GM23248 (cell line): Measurements from ENCODE around the gene OGT. TPM values are rescaled to one million over a fixed set of nuclear protein-coding genes. Genes with fewer than 3 reads are reported as not detected.
"Not testable (repeated sequence)": the region's sequence is repeated elsewhere in the genome, so short reads cannot be mapped to it uniquely, and the experiment has no call there.

Source experiments
- DNase-seq: peaks from one replicate; pipeline ENCODE4 v3.0.0-alpha.2; 2015
- H2AFZ ChIP-seq: fragments of 200-600 bp; sonication (generic); 2 replicates; pipeline ENCODE4 v1.6.1; 2016; ENCODE audit warnings: antibody characterized with exemption
- H3F3A ChIP-seq: fragments of 200-600 bp; sonication (generic); 2 replicates; pipeline ENCODE4 v1.6.1; 2016; ENCODE audit warnings: mild to moderate bottlenecking, antibody characterized with exemption, mixed run types; ENCODE audit not compliant: insufficient read depth
- H3K27ac ChIP-seq: fragments of 200-600 bp; sonication (generic); 2 replicates; pipeline ENCODE4 v1.5.1; 2016; ENCODE audit warnings: mild to moderate bottlenecking
- H3K27me3 ChIP-seq: fragments of 200-600 bp; sonication (generic); replicated peaks from 2 replicates; pipeline ENCODE4 v1.6.1; 2016; ENCODE audit warnings: mild to moderate bottlenecking; ENCODE audit not compliant: insufficient read depth
- H3K36me3 ChIP-seq: fragments of 200-600 bp; sonication (generic); 2 replicates; pipeline ENCODE4 v1.6.1; 2016; ENCODE audit warnings: low read depth, mild to moderate bottlenecking
- H3K4me1 ChIP-seq: fragments of 200-600 bp; sonication (generic); 2 replicates; pipeline ENCODE4 v1.6.1; 2016; ENCODE audit warnings: mild to moderate bottlenecking; ENCODE audit not compliant: insufficient read depth
- H3K4me2 ChIP-seq: fragments of 200-600 bp; sonication (generic); one replicate; pipeline ENCODE4 v1.6.1; 2016; ENCODE audit warnings: mild to moderate bottlenecking; ENCODE audit not compliant: unreplicated experiment
- H3K4me3 ChIP-seq: fragments of 200-600 bp; sonication (generic); 2 replicates; pipeline ENCODE4 v1.5.1; 2016; ENCODE audit warnings: mild to moderate bottlenecking
- H3K79me2 ChIP-seq: fragments of 200-600 bp; sonication (generic); 2 replicates; pipeline ENCODE4 v1.6.1; 2016; ENCODE audit warnings: mild to moderate bottlenecking; ENCODE audit not compliant: insufficient read depth
- H3K9ac ChIP-seq: fragments of 200-600 bp; sonication (generic); 2 replicates; pipeline ENCODE4 v1.6.1; 2016; ENCODE audit warnings: mild to moderate bottlenecking
- H3K9me2 ChIP-seq: fragments of 200-600 bp; sonication (generic); 2 replicates; pipeline ENCODE4 v1.6.1; 2016; ENCODE audit warnings: mixed run types, mild to moderate bottlenecking, moderate library complexity; ENCODE audit not compliant: insufficient read depth
- H3K9me3 ChIP-seq: fragments of 200-600 bp; sonication (generic); one replicate; pipeline ENCODE4 v1.6.1; 2017; ENCODE audit warnings: low read depth
- H4K20me1 ChIP-seq: fragments of 200-600 bp; sonication (generic); 2 replicates; pipeline ENCODE4 v1.6.0; 2016; ENCODE audit not compliant: insufficient read depth
- EZH2 ChIP-seq: fragments of 200-600 bp; sonication (generic); IDR thresholded peaks from 2 replicates; pipeline ENCODE4 v1.6.1; 2018; ENCODE audit warnings: antibody characterized with exemption, mild to moderate bottlenecking; ENCODE audit not compliant: insufficient read depth, poor library complexity, severe bottlenecking
- EZH2phosphoT487 ChIP-seq: fragments of 200-600 bp; sonication (generic); IDR thresholded peaks from 2 replicates; pipeline ENCODE4 v1.6.1; 2018; ENCODE audit warnings: antibody characterized with exemption, moderate library complexity, mild to moderate bottlenecking, low read depth; ENCODE audit not compliant: insufficient read depth
- WGBS, 2 experiments: methylation state at CpG; one replicate each; pipeline ENCODE4 v1.1.6; 2015 to 2017; ENCODE audit warnings: low lambda C conversion rate in 2 of 2, low coverage in 1 of 2; ENCODE audit errors: missing lambda C conversion rate in 2 of 2; 5-methylcytosine and 5-hydroxymethylcytosine counted together
- in situ Hi-C: fragments of 300-500 bp; cut with MboI; formaldehyde crosslinking; loops from 2 replicates; pipeline ENCODE4 v1.15.0; 2020
- polyA plus RNA-seq: library from polyadenylated mRNA; unstranded; fragments of >200 nt; fragmentation: Nextera tagmentation; extraction: Ambion mirVana; gene quantifications from 2 replicates; pipeline ENCODE4 v1.2.1, GENCODE V29; 2016
- total RNA-seq: library from RNA; depleted of rRNA; stranded (reverse); fragments of >200 nt; shearing (Covaris generic); gene quantifications from 2 replicates; pipeline ENCODE4 v1.2.3, GENCODE V29; 2014

Gene OGT
- total and polyA plus RNA-seq, 2 experiments from 2014 or later: 42.1 to 97.1 TPM

DNA sequence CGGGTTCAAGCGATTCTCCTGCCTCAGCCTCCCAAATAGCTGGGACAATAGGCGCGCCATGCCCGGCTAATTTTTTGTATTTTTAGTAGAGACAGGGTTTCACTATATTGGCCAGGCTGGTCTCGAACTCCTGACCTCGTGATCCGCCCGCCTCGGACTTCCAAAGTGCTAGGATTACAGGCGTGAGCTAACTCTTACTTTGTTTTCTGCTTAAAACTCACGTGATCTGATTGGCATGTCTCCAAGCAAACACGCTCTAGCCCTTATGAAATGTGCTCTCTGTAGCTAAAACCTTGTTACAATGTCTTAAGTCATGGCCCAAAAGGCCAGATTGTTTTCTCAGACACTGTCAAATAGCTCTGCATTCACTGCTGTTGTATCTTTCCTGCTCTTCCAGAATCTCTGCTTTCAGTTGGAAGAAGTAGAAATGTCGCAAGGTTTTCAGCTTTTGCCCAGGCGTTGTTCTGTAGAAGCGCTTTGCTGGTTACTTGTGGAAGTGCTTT is 39.7 kb upstream of the OGT start:
- no peaks in the 10 kb centered on the region for H3K4me1 ChIP-seq
- H3K79me2 ChIP-seq: no peaks in the 10 kb centered on the region
- H3K4me3 ChIP-seq: peak overlapping the region; percentile 75
- in situ Hi-C loops: no loop called here
- peak overlapping the region; percentile 83 for H3K4me2 ChIP-seq
- peak overlapping the region; percentile 84 for H3K9ac ChIP-seq
- 62 to 78% methylated on average over 9 to 16 of the region's 16 CpGs for WGBS, 2 experiments
- TF ChIP-seq EZH2phosphoT487: no peak
- TF ChIP-seq EZH2: no peak
- no peaks in the 10 kb centered on the region for H4K20me1 ChIP-seq
- H3K9me2 ChIP-seq: no peaks in the 10 kb centered on the region
- peak; percentile 13 for DNase-seq
- 0 out of 2 replicates have a peak, but pooled peaks cover 4% of the 10 kb centered on the region for H3F3A ChIP-seq
- H3K27ac ChIP-seq: no peak overlapping the region
- H3K9me3 ChIP-seq: no peaks in the 10 kb centered on the region
- no peaks in the 10 kb centered on the region for H3K36me3 ChIP-seq
- H3K27me3 ChIP-seq: no peaks in the 10 kb centered on the region
- peak overlapping the region; percentile 81 for H2AFZ ChIP-seq

DNA sequence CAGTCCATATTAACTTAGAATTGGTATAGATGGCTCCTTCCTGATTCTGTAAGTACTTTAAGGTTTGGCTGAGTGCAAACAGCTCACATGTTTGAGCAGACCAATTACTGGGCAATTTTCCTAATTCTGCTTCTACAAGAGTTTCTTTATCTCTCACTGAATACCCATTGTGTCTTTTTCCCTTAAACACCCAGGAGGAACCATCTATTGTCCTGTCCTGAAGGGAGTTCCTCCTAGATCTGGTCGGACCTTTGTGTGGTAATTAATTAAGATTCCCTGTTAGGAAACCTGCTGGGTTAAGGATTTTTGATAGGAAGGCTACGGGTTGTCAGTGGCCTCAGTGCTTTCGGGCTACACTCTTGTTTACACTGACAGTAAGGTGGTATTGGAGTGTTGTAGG is 36.9 kb upstream of the OGT start:
- H3K36me3 ChIP-seq, H3K27ac ChIP-seq, H3K9me2 ChIP-seq, DNase-seq, H2AFZ ChIP-seq, H3K4me1 ChIP-seq, H3K4me2 ChIP-seq, H3K27me3 ChIP-seq, in situ Hi-C loops, H3K9ac ChIP-seq, H3K4me3 ChIP-seq, H3K79me2 ChIP-seq, H4K20me1 ChIP-seq, H3K9me3 ChIP-seq, H3F3A ChIP-seq: not testable (repeated sequence)
- WGBS, 2 experiments: 82 to 100% methylated on average over 3 of the region's 3 CpGs

GRCh38 chrX:71496476-71496875 is 36.4 kb upstream of the OGT start:
- in situ Hi-C loops: no loop called here

DNA sequence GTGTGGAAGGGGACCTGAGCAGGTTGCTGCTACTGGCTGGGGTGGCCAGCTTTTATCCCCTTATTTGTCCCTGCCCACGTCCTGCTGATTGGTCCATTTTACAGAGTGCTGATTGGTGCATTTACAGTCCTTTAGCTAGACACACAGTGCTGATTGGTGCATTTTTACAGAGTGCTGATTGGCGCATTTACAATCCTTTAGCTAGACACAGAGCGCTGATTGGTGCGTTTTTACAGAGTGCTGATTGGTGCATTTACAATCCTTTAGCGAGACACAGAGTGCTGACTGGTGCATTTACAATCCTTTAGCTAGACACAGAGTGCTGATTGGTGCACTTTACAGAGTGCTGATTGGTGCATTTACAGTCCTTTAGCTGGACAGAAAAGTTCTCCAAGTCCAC is 30.8 kb upstream of the OGT start:
- H3K79me2 ChIP-seq, in situ Hi-C loops, H3K9ac ChIP-seq, H3K27me3 ChIP-seq, H3K9me2 ChIP-seq, H4K20me1 ChIP-seq, H2AFZ ChIP-seq, H3K4me2 ChIP-seq, H3K9me3 ChIP-seq, DNase-seq, H3K27ac ChIP-seq, H3K4me3 ChIP-seq, H3K36me3 ChIP-seq, H3K4me1 ChIP-seq, H3F3A ChIP-seq: not testable (repeated sequence)
- WGBS, 2 experiments: 80 to 97% methylated on average over 4 to 5 of the region's 5 CpGs

More at GRCh38 chrX:71496476-71496875, 36.4 kb upstream of the OGT start:
- Histone ChIP-seq H3K4me3 (no peak overlapping the region), H3K9ac (no peak overlapping the region), H3K27ac (no peak overlapping the region), H3K9me3 (no peaks in the 10 kb centered on the region), H3K9me2 (no peaks in the 10 kb centered on the region), H3K36me3 (no peaks in the 10 kb centered on the region), H4K20me1 (no peaks in the 10 kb centered on the region), H3F3A (0 out of 2 replicates have a peak, but pooled peaks cover 4% of the 10 kb centered on the region), H3K4me1 (no peaks in the 10 kb centered on the region), H2AFZ (no peak overlapping the region), H3K79me2 (no peaks in the 10 kb centered on the region), H3K4me2 (no peak overlapping the region), H3K27me3 (no peaks in the 10 kb centered on the region)
- DNase-seq: no peak
- no peak for TF ChIP-seq EZH2
- WGBS, 2 experiments: 94 to 96% methylated on average over 3 of the region's 3 CpGs

DNA sequence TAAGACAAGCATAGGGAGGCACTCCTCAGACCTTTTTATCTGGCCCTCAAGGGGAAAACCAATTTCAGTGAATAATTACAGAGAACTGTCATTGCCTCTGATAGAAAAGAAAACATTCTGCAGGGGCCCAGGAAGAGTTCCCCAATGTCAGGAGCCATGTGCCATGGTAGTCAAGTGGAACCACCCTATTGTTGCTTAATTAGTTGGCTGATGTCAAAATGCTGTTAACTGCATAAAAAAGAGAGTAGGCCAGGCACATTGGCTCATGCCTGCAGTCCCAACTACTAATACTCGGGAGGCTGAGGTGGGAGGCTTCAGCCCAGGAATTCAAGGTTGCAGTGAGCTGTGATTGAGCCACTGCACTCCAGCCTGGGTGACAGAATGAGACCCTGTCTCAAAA is 28.6 kb upstream of the OGT start:
- Histone ChIP-seq H3K79me2 (no peaks in the 10 kb centered on the region), H3K27me3 (no peaks in the 10 kb centered on the region), H2AFZ (no peak overlapping the region), H3K27ac (no peak overlapping the region), H3K9me2 (no peaks in the 10 kb centered on the region), H3K4me1 (no peaks in the 10 kb centered on the region), H3K36me3 (no peaks in the 10 kb centered on the region), H3F3A (no peaks in the 10 kb centered on the region), H3K4me3 (no peak overlapping the region), H3K9ac (no peak overlapping the region), H3K4me2 (no peak overlapping the region), H3K9me3 (no peaks in the 10 kb centered on the region), H4K20me1 (no peaks in the 10 kb centered on the region)
- 60 to 73% methylated on average over 1 of the region's 1 CpG for WGBS, 2 experiments
- DNase-seq: no peak
- no peak for TF ChIP-seq EZH2
- no peak for TF ChIP-seq EZH2phosphoT487
- in situ Hi-C loops: no loop called here
